NK-92 treated with Interleukin-12 subunit alpha and Interleukin-12 subunit beta, amount 100 ng/mL, for 24 hours (cell line): ENCODE data around the gene TOMM6.

Source experiments
- DNase-seq: peaks from one replicate; lab custom pipeline; 2025; lab: John Stamatoyannopoulos, UW

Gene TOMM6

GRCh38 chr6:41787219-41787917, at the start of gene TOMM6:
TSS of gene TOMM6 (plus strand) at chr6:41787694. CDS start at chr6:41787698, 4 bp downstream.
- peak; percentile 89 for DNase-seq

GRCh38 chr6:41739041-41739440, 48.5 kb upstream of the TOMM6 start:
- DNase-seq: no peak

- DNase-seq: no peak
These were observed 46.9 kb upstream of the TOMM6 start for GRCh38 chr6:41740366-41741162.

- no peak for DNase-seq
These were observed 45.6 kb upstream of the TOMM6 start for GRCh38 chr6:41741625-41742490.

- no peak for DNase-seq
These were observed 43.9 kb upstream of the TOMM6 start for GRCh38 chr6:41743406-41744235.

- DNase-seq: no peak
These were observed 43.2 kb upstream of the TOMM6 start for GRCh38 chr6:41744236-41744787.

GRCh38 chr6:41746107-41746506, 41.4 kb upstream of the TOMM6 start:
- DNase-seq: no peak

- no peak for DNase-seq
These were observed 40.0 kb upstream of the TOMM6 start, which contains the start of gene PGC for GRCh38 chr6:41747256-41748101. TSS of gene PGC (minus strand) at chr6:41747397. CDS start at chr6:41747334, 63 bp downstream.

- DNase-seq: no peak
These were observed 39.4 kb upstream of the TOMM6 start for GRCh38 chr6:41748102-41748477.

- DNase-seq: no peak
These were observed 39.0 kb upstream of the TOMM6 start for GRCh38 chr6:41748542-41748941.

- DNase-seq: no peak
These were observed 37.1 kb upstream of the TOMM6 start for GRCh38 chr6:41750374-41750773.

GRCh38 chr6:41755895-41756294, 31.6 kb upstream of the TOMM6 start:
- DNase-seq: no peak

- no peak for DNase-seq
These were observed 31.1 kb upstream of the TOMM6 start for GRCh38 chr6:41756354-41756753.

- DNase-seq: no peak
These were observed 30.2 kb upstream of the TOMM6 start for GRCh38 chr6:41757271-41757670.

GRCh38 chr6:41757931-41758640, 29.4 kb upstream of the TOMM6 start:
- no peak for DNase-seq

GRCh38 chr6:41758641-41759035, 28.9 kb upstream of the TOMM6 start:
- DNase-seq: no peak

GRCh38 chr6:41759106-41759904, 28.2 kb upstream of the TOMM6 start:
- DNase-seq: no peak

GRCh38 chr6:41759905-41760579, 27.5 kb upstream of the TOMM6 start:
- DNase-seq: no peak
